Anterior cingulate cortex (tissue), 58 donors: ENCODE results near the gene SMTN.
"Not testable (repeated sequence)": the region's sequence is repeated elsewhere in the genome, so short reads cannot be mapped to it uniquely, and the experiment has no call there.

Experiments
- DNase-seq, 58 donors: peaks; one replicate each; lab custom pipeline; 2025; lab: John Stamatoyannopoulos, UW

Gene SMTN

GRCh38 chr22:31080848-31081649 lies at the start of gene SMTN:
Gene SMTN, plus strand, starts transcription at chr22:31081318. Its CDS starts 1,941 bp downstream, at chr22:31083259.
- peak in 54 of 58 donors; percentile 22 to 84 (median 65) for DNase-seq

DNA sequence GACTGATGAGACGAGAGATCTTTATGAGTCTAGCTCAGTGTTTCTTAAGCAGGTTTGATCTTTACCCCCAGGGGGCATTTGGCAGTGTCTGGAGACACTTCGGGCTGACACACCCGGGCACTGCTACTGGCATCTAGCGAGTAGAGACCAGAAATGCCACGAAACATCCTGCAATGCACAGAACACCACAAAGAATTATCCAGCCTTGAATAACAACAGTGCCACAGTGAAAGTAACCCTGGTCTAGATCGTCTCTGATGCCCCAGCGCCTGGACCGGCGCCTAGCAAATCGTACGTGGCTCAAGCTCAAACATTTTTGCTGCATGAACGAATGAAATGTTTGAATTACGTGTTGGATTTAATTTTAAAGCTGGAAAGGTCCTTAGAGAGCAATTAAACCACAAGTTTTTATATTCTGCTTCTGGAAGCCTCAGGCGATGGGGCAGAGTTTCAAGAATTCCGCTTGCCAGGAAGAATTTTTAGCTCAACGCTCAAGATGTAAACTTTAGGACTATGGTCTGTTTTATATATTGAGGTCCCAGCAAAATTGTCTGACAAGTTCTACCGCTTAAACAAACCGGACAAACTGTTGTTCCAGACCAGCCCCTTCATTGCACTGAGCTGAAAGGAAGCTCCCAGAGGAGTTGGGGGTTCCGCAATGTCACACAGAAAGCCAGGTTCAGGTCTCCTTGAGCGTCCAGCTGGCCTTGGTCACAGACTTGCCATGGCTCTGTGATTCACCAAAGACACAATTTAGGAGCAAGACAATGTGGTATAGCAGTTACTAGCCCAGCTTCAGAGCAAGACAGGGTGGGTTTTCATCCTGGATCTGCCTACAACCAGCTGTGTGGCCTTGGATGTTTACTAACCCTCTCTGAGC lies 44.2 kb upstream of the SMTN start:
- DNase-seq, result no peak

GRCh38 chr22:31038686-31039085 lies 42.4 kb upstream of the SMTN start:
- no peak for DNase-seq

DNA sequence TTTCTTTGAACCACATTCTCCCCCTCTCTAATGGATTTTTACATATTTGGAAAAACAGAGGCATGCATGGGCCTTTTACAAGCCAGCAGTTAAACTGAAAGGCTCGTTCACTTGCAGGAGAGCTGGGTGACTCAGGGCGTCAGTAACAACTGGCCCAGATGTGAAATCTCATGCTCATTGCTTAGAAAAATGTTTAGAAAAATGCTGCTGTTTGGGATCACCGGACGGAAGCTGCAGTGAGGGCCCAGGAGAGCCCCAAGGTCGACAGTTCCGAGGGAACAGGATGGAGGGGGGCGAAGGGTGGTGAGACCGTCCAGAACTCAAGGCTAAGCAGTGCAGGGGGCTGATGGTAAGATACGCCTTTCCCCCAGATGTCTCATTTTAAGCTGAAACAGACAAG lies 41.7 kb upstream of the SMTN start:
- no peak for DNase-seq

DNA sequence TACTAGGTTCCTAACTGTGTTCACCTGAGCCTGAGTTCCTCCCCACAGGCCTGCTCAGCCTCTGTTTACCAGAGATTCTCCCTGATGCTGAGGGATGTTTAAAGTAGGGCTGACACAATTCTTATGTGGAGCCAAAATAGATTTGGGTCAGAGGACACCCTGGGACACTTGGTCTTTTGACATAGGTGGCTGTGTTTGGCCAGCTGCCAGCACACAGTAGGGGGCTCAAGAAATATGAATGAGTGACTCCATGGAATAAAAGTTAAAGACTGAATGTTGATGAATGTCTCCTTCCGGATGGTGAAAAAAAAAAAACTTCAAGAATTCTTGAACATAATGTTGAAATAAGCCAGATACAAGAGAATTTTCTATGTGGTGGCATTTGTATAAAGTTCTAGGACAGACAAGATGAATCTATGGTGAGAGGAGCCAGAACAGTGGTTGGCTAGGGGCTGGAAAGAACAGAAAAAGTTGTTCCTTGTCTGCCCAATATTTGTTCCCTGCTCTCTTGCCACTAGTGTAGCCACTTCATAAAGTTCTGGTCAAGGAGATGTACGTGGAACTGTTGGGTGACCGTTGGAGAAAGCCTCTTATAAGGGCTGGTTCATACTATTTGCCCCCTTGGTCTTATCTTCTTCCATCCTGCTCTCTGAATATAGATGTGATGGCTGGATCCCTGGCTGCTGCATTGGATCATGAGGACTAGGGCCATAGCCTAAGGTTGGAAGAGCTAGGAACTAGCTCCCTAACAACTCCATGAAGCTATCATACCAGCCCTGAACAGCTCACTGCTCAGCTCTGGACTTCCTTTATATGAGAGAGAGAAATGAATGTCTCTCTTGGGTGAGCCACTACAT lies 40.3 kb upstream of the SMTN start:
- no peak for DNase-seq

GRCh38 chr22:31044262-31044861 lies 36.8 kb upstream of the SMTN start:
- no peak for DNase-seq

GRCh38 chr22:31045900-31046538 lies 35.1 kb upstream of the SMTN start:
- no peak for DNase-seq

DNA sequence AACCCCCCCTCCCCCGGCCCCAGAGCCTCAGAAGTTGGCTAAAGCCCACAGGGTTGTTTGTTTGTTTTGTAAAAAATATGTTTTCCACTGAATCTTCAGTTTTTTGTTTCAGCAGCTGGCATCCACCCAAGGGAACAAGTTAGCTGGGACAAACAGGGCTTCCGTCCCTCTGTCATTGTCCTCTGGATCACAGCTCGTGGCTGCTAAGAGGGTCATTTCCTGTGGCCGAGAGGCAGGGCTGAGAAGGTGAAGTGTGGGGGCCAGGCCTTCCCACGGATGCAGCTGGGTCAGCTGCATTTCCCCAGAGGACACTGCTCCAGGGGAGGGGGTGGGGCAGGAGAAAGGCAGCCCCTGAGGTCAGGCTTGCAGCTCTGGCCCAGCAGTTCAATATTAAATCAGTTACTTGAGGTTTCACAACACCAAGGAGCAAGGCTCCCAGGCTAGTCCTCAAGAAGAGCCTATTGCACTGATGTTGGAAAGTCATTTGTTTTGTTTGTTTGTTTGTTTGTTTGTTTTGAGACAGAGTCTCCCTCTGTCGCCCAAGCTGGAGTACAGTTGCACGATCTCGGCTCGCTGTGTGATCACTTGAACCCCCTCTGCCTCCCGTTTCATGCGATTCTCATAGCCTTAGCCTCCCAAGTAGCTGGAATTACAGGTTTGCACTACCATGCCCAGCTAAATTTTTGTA lies 34.4 kb upstream of the SMTN start:
- peak in 3 of 58 donors; percentile 1 to 8 (median 5) for DNase-seq

- DNase-seq, result no peak
These were observed 32.5 kb upstream of the SMTN start for GRCh38 chr22:31048570-31048969.

DNA sequence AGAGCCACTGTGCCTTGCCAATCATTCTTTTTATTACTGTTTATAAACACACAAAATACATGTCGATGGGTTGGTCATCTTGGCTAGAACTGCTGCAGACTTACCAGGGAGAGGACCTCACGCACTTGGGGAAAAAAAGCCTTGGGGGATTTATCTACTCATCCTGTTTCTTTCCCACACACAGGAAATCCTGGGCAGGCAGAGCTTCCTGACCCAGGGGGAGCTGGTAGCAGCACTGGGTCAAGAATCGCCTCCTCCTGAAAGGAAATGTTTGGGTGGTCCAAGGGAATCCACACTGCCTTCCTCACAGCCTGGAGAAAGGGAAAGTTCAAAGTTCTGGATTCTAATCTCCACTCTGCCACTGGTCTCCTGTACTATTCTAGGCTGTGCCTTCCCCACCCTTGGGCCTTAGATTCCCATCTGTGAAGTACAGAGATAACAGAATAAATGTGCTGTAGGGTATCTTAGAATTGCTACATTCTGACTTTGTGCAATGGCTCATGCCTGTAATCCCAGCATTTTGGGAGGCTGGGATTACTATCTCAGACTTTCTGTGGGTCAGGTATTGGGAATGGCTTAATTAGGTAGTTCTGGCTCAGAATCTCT lies 31.2 kb upstream of the SMTN start:
- no peak for DNase-seq

GRCh38 chr22:31055117-31055634 lies 25.9 kb upstream of the SMTN start:
- no peak for DNase-seq

DNA sequence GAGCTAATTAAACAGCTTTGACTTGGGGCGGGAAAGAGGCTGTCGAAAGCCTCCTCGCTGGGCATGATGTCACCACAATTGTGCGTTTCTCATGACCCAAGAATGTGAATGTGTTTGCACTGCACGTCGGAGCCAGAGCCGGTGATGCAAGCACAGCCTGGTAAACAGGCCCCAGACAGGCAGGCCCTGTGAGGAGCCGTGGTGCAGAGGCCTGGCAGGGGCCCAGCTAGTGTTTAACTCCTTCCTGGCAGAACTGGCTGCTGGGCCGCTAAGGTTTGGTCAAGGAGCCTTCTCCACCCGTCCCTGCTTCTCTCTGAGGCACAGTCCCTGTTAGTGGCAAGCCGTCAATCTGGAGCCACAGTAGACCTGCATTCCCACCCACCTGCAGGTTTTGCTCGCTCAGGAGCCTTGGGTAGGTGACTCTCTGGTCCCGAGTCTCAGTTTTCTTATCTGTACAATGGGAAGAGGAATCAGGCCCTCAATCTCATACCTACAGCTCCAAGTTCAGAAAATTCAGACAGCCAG lies 25.4 kb upstream of the SMTN start:
- peak in 47 of 58 donors; percentile 1 to 78 (median 26) for DNase-seq

DNA sequence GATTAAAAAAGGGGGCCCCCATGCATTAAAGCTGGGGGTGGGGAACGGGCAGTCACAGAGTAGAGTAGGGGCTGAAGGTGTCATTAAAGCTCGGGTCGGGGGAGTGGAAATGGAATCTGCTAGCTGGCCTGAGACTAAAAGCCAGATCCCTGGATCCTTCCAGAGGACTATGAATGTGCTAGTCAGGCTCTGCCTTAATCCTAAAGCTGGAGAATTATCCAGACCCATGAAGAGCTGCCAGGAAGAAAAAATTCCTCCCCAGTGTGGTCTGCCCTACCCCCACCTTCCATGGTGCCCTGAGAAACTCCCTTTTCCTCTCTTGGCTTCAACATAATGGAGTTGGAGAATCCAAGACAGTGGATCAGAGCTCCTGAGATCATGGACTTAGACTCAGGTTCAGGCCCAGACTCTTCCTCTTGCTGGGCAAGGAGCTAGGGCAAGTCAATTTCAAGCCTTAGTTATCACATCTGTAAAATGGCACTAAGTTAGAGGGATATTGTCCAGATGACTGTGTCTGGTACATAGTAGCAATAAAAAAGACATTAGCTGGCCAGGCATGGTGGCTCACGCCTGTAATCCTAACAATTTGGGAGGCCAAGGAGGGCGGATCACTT lies 24.0 kb upstream of the SMTN start:
- no peak for DNase-seq

DNA sequence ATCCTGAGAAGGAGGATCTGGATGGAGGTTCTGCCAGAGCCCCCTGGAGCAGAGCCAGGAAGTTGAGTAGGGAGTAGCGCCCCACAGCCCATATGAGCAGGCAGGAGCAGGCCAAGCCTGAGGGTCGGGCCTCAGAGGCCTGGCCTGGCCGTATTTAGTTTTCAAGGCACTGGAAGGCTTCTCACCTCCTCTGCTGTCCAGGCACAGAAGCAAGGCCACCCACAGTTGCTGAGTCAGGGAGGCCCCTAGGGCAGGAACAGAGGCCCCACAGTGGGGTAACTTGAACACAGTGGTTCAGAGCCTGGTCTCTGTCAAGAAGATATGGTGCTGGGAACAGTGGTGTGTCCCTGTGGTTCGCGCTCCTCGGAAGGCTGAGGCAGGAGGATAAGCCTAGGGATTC lies 21.5 kb upstream of the SMTN start:
- DNase-seq, result not testable (repeated sequence)

GRCh38 chr22:31062566-31063230 lies 18.4 kb upstream of the SMTN start:
- no peak for DNase-seq

GRCh38 chr22:31064369-31064768 lies 16.7 kb upstream of the SMTN start:
- no peak for DNase-seq

GRCh38 chr22:31068970-31069369 lies 12.1 kb upstream of the SMTN start:
- DNase-seq, result no peak
